GM21381 (cell line): ENCODE results near the gene PCLAF.
"Not testable (repeated sequence)": the region's sequence is repeated elsewhere in the genome, so short reads cannot be mapped to it uniquely, and the experiment has no call there.

Experiments used
- ATAC-seq: cut with Tn5 transposase; IDR thresholded peaks from one replicate; pipeline ENCODE4 v1.9.1; 2021; ENCODE audit warnings: mild to moderate bottlenecking, moderate library complexity; ENCODE audit not compliant: unreplicated experiment

The PCLAF gene

GRCh38 chr15:64326458-64326857, 54.8 kb downstream of the PCLAF start:
- not testable (repeated sequence) for ATAC-seq

GRCh38 chr15:64324165-64324877, 56.9 kb downstream of the PCLAF start:
- ATAC-seq, result no peak

- no peak for ATAC-seq
These were observed 66.0 kb downstream of the PCLAF start for GRCh38 chr15:64315216-64315615.

GRCh38 chr15:64314456-64314855, 66.8 kb downstream of the PCLAF start:
- ATAC-seq, result no peak
